Measurements from ENCODE around the gene CAV3.

CAV3 gene

DNA sequence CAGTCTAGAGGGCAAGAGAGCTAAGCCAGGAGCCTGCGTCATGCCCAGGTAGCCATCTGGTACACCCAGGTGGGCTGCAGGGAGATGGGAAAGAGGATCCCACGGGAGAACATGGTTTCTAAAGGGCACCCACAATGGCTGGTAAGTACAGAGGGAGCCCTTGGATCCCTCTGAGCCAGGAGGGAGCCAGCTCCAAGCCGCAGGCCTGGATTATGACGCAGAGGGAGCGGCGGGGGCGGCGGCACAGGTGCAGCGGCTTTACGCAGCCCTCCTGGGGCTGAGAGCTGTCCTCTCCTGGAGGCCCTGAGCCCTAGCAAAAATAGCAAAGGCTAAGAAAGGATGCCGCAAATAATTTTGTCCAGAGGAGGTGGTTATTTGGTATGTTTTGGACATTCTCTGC, 2.8 kb downstream of the CAV3 start:
- no peak for DNase-seq

DNA sequence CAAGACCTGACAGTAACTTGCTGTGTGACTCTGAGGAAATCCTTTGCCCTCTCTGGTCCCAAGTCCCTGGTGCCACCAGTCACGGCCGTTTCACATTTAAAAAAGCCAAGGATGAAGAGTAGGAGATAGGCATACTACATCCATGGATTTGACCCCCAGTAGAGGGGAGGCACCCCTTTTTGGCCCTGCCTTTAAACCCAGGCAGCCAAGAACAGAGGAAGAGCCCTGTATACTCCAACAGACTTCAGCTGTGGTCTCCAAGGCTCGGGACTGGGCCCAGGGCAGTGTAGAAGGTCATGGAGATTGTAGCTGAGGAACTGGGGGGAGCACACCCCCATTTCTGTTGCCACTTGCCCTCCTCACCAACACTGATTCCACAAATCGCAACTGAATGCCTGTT, 3.7 kb downstream of the CAV3 start:
- DNase-seq: no peak

DNA sequence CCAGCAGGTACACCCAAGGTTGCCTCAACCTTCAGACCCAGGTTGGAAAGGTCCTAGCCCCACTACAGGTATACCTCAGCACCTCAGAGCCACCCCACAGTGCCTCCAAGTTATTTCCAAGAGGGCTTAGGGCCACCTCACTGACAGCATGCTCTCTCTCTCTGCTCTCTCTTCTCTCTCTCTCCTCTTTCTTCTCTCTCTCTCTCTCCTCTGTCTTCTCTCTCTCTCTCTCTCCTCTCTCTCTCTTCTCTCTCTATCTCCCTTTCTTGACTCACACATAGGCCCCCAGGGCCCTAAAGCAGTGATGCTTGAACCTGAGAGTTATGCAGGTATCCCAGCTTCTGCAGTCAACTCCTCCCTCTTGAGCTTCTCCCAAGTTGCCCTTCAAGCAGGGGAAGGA, 4.2 kb downstream of the CAV3 start:
- no peak for DNase-seq

DNA sequence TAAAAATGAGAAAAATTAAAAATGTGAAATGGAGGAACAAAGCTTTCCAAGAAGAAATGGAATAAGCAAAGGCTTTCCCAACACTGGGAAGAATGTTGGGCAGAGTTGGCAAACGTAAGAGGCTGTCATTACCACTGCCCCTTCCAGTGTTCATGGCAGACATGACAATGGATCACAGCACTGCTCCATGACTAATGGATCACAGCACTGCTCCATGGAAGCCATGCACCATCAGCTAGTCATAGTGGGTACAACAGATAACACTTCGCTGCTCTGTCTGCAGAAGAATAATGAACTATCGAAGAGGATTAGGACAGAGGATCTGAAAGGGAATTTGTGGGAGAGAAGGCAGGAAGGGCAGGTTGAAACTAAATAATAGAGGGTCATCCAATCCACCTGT, 5.0 kb downstream of the CAV3 start:
- no peak for DNase-seq

DNA sequence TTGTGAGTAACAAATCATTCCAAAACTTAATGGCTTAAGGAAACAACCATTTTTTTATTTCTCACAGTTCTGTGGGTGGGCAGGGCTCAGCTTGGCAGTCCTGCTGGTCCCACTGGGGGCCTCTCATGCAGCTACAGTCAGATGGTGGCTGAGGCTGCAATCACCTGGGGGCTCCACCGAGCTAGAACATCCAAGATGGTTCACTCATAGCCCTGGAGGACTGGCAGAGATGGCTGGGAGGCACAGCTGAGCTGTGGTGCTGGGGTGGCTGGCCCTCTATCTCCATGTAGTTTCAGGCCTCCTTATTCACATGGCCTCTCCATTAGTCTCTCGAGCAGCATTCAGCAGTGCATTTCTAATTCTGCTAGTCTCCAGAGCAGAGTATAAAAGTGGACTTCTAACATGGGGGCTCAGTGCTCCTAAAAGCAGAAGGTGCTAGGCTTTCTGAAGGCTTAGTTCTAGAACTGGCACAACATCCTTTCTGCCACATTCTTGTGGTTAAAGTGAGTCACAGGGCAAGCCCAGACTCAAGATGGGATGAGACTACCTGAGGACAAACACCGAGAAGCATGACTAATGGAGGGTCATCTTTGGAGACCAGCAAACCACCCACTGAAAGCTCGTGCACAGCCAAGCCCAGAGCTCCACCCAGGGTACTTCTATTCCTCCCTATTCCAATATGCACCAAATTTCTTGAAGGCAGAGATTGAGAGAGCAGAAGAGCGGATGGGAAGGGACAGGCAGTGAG, 6.3 kb downstream of the CAV3 start:
- peak; percentile 87 for DNase-seq

DNA sequence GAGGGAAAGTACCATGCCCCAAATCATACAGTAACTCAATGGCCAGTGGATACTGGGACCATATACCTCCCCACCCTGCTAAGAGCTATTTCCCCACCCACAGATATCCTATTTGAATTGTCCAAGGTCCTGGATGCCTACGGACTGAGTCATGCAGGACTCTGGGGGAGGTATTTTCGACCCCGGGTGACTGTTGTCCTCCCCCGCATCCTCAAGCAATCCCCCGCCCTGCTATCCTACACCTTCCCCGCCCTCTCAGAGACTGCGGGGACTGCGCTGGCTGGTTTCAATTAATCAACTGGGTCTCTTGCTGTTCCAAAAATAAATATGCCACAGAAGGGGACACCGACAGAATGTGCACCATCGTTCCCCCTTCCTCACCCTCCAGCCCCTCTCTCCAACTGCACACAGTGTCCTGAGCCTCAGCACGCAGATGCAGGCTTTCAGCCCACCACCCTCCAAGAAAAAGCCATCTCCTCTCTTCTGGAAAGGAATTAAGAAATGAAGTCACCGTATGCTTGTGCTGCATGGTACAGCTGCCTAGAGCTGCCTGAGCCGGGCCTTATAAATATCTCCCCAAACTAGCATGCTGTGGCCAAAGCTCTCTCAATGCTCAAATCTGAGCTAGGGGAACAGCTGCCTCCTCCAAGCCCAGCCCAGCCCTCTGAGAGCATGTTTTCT, 8.1 kb downstream of the CAV3 start:
- peak; percentile 93 for DNase-seq

DNA sequence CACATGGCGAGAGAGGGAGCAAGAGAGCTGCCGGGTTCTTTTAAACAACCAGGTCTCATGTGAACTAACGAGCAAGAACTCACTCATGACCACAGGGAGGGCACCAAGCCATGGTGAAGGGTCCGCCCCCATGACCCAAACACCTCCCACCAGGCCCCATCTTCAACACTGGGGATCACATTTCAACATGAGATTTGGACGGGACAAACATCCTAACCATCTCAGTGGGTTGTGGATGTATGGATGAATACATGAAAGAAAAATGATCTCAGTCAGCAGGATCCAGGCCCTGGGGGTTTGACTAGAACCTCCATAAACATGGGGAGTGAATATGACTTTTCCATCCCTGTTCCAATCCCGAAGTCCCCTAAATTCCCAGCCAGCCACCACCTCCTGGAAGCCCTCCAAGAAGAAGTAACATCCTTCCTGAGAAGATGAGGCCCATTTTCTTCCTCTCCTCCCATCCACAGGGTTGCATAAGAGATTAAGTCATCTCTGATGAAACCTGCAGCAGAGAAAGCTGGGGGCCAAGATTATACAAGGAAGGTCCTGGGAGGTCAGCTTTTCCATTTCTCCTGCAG, 9.5 kb downstream of the CAV3 start:
- peak; percentile 84 for DNase-seq

DNA sequence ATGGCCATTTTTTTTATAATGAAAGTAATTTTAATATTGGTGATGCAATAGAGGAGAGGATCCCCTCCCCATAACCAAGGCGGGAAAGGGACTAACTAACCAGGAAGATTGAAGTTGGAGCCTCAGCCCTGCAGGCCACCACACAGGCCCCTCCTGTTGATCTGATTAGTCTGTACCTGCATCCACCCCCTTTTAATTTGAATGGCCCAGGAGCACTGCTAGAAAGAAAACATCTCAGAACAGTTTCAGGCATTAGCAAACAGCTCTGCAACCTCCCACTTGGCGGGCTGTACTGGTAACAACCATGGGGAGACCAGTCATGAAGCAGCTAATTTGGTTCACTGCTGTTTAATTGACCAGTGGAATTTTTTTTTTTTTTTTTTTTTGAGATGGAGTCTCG, 10.3 kb downstream of the CAV3 start:
- DNase-seq: no peak

DNA sequence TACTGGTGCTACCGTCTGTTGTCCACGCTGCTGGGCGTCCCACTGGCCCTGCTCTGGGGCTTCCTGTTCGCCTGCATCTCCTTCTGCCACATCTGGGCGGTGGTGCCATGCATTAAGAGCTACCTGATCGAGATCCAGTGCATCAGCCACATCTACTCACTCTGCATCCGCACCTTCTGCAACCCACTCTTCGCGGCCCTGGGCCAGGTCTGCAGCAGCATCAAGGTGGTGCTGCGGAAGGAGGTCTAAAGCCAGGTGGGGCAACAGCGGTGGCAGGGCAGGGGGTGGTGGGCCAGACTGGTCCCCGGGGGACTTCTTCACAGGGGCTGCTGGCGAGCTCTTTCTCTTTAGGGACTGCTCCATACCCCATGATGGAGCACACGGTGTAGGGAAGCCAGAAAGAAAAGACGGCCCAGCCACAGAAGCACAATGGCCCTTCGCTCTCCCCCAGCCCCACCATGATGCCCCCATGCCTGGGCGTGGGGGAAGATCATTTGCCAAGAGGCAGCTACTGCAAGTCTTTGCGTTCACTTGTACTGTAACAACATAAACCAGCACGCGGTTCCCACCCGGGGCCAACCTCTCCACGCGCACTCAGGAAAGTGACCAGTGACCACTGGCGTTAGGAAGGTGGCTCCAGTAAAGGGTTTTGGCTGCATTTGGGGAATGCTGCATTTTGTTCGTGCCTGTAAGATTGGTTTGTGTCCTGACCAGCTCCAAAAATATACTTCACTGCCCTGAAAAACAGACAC, 12.2 kb downstream of the CAV3 start:
- DNase-seq: no peak

DNA sequence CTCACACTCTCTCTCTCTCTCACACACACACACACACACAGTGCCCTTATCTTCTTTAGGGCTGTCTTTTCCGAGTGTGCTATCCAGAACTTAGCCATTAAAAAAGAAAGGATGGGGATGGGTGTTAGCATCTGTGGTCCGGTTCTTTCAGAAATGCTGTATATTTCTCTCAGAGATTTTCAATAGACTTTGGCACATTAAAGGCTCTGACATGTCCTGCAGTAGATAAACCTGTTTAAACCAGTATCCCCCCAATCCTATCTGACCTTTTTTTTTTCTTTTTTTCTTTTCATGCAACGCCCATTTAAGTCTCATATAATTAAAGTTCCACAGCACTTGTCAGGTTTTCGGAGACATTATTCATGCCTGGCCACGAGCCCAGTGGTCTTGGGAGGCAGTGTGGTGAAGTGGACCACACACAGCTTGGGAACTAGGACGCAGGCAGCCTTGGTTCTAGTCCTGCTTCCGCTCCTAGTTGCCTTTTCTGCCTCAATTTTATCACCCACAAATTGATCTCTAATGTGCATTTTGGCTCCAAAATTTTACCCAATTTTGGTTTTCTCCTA, 13.3 kb downstream of the CAV3 start:
- DNase-seq: no peak

DNA sequence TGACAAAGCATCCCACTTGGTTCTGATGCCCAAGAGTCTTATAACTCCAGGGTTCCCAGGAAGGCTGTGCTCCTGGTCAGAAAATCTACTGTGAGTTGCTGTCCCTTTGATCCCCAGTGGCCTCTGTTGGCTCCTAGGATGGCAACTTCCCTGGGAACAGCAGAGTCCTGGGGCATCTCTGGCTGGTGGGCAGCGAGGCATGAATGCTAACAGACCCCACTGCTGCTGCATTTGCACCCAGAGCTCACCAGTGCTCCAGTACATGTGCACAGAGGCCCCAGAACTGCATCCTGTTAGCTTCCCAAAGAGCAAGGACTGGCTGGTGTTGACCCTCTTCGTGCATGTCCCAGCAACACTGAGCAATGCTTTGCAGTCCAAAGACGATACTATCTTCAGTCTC, 15.7 kb downstream of the CAV3 start:
- no peak for DNase-seq

DNA sequence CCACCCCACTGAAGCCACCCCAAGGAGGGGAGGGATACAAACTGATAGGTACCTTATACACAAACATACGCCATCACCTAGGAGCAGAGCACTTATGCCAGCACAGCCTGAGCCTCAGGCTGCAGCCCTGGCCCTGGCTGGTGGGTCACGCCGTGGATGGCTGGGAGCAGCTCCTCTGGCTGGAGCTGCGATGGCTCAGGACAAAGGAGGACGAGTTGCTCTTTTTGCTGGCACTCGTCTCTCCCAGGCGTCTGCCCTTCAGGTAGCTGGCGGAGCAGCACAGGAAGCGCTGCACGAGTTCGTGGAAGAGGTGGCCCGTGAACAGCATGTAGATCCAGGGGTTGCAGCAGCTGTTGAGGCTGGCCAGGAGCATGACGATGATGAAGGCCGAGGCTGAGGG, 19.2 kb downstream of the CAV3 start:
- DNase-seq: no peak

DNA sequence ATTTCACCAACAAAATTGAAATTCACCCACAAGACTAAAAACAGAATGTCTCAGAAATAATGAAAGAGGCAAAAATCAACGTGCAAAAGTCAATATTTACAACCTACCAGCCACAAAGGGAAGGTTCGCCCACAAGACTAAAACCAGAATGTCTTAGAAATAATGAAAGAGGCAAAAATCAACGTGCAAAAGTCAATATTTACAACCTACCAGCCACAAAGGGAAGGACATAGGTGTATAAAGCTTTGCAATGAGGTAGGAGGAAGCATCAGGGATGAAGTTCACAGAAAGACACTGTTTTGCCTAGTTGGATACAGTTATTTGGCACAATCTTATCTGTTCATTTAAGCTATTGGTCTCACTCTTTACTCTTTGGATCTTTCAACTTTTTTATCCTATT, 21.5 kb downstream of the CAV3 start:
- no peak for DNase-seq

DNA sequence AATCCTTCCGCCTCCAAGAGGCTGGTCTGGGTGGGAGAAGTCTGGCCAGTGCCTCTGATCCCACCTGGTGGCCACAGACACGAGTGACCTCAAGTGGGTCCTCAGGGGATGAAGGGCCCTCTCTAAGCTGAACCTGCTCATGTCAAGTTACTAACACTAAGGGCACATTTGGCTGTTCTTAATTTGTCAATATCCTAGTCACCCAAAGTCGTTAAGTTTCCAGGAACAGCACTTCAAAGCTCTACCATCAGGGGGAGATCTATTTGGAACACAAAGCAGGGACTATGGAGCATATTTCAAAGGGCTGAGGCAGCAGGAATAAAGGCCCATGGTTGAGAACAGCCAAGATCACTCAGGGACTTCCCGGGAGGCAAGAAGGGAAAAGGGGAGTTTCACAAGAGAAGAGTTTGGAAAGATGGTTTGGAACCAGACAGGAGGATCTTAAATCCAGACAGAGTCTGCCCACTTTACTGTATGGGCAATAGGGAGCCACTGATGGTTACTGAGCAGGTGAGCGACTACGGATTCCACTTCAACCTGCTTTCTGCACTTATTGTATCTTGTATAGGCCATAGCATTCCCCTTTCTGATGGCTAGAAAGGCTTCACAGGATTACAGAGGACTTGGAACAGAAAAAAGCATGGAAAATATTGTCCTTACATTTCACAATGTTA, 22.1 kb downstream of the CAV3 start:
- DNase-seq: peak; percentile 24

DNA sequence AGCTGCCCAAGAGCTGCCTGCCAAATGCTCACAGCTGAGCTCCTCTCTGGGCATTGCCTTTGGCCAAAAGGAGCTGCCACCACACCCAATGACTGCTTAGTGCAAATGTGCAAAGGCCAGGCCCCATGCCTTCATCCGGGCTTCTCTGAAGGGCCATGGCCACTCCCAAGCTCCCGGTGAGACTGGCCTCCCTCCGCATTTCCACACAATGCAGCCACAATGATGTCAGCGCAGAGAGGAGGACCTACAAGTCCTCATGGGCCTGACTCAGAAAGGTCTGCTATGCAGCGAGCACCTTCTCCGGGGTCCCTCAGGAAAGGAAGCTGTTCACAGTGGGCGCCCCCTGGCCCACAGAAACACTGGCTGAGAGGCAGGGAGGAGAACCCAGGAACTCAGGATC, 23.1 kb downstream of the CAV3 start:
- DNase-seq: no peak

DNA sequence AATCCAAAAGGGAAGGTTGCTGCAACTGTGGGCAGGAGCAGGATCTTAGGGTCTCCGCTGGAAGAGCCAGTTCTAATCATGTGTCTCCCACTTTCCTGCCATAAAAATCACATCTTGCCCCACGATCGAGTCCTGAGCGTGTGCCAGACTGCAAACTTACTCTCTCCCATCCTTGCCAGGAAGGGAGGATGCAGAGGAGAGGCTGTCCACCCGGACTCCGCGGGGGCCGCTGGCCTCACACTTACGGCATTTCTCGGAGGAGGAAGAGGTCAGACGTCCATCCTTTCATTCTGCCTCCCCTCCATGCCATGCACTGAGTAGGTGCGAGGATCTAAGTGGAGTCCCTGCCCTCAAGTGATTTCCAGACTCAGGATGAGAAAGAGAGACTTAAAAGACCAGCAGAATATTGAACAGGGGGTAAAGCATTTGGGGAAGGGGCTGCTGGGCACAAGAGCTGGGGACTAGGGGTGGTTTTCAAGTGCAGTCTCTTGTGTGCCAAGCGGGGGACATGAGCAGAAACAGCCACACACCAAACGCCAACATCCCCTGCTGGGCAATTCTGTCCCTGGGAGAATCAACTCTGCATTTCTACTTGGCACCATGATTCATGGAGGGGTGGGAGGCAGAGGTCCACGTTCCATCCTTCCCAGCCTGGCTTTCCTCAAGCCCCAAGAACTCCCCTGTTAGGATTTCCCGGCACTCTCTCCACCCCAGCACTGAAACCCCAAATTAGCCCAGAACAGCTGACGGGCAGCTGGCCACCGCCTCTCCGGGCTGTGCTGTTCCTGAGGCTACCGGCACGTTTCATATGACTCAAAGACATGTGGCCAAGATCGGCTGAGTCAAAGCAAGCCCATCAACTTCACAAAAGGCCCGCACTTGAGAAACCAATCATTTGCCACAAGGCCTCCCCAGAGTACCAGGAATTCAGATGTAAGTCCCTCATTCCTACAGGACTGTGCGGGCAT, 24.2 kb downstream of the CAV3 start:
- peak; percentile 76 for DNase-seq

DNA sequence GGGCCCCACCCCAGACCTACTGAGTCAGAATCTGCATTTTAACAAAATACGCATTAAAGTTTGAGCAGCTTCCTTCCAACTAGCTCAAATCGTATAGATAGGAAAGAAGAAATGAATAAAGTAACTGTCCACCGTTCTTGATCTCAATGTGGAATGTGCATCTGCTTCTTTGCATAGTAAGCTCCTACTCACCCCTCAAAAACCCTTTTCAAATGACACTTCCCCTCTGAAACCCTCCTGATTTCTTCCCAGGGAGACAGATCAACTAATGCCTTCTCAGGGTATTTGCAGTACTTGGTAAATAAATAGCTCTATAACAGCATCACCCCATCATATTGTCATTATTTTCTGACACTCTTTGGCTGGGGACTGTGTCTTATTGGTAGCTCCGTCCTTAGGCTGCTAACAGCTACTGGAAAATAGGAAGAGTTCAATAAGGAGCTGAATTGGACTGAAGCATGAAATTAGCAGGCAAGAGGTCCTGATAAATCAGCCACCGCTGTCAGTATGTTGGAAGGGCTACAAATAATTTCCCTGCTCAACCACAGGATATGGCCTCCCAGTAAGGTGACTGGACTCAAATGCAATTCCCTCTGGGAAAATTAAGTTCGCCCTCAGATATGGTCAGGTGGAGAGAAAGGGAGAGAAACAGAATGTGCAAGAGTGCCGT, 25.6 kb downstream of the CAV3 start:
- DNase-seq: no peak

DNA sequence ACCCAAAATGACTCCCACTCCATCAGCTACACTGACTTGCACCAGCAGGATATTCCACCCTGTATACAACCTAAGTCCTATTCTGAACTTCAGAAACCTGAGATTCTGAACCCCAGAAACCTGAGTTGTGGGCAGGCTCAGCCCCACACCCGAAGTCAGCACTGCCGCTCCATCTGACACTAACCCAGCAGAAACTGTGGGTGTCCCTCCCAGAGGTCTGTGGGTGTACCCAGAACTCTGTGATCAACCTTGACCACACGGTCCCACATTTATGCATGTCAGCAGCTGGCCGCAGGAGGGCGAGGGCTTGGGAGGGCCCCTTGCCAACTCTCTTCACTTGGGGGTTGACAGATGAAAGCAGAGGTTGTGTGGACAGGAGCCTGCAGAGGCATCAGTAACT, 26.5 kb downstream of the CAV3 start:
- DNase-seq: no peak

DNA sequence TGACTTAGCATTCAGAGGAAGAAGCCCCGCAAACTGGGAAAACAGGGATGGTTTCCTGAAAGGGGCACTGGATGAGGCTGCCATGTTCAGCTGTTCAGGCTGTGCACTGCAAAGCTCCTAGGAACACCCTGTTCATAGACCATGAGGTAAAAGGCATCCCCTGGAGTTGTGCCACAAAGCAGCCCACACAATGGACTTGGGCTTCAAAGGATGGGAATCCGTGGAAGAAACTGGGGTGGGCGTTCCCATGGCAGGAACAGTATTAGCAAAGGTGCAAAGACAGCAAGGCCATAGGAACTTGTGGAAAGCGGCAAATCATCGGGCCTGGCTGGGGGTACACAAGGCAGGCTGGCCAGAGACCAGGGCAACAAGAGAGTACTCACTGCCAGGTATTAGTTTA, 26.9 kb downstream of the CAV3 start:
- DNase-seq: no peak

DNA sequence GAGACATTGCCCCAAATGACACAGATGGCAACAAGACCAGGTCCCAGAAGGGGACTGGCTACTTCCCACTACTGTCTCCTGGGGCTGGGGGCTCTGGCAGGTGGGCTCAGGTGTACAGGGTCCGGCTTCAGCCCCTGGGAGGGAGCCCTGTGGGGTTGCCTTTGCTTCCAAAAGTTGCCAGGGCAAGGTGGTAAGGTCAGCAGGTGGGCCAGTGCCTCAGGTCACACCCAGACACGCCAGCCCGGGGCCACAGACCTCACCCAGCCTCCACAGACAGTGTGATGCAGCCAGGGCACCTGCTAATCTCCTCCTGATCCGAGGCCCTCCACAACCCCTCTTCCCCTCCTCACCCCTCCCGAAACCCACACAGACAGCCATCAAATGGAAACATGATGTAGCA, 28.3 kb downstream of the CAV3 start:
- DNase-seq: no peak
